ENCODE data around the gene SYNGAP1. TPM values are rescaled to one million over a fixed set of nuclear protein-coding genes. Genes with fewer than 3 reads are reported as not detected.

Gene SYNGAP1
- total RNA-seq, 1 experiment from 2014 or later: 1.9 TPM

DNA sequence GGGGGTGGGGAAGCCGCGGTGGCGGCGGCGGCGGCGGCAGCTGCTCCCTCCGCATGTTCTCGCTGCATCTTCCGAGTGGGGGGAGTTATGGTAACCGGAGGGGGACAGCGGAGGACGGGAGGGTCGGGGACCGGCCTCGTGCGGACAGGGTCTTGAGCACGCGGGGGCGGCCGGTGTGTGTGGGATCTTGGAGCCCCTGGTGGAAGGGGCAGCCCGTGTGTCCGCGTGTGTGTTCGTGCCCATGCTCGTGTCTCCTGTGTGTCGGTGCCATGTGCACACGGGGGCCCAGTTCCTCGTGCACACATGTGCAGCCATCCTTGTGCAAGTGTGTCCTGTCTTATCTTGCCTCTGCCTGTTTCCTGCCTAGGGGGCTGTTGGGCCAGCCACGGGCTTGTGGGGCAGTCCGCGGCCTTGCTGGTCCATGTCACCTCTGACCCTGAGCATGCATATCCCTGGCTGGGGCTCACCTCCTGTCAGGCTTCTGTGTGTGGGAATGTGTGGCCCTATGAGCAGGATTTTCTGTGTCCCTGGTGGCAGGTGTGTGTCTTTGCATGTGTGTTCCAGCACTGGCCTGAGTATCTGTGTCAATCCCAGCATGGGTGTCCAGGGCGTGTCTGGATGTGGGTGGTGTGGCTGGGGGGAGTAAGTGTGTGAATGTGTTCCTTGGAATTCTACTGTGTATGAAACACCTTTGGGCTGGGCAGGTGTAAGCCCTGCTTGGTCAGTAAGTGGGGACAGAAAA is 8.5 kb downstream of the SYNGAP1 start:
- CTCF ChIA-PET: no interaction called here
- Histone ChIP-seq H3F3A (ENCODE audit: low read length, unreplicated experiment) (no peaks in the 10 kb centered on the region), H3K4me2 (ENCODE audit: low read length) (peak overlapping the region; percentile 86), H3K9ac (ENCODE audit: low read length) (peak overlapping the region; percentile 45; the same call in 1 of the 2 replicates), H4K20me1 (ENCODE audit: low read length) (no peaks in the 10 kb centered on the region), H3K4me3 (ENCODE audit: low read length) (peak overlapping the region; percentile 67), H3K79me2 (ENCODE audit: low read length) (no peaks in the 10 kb centered on the region), H3K9me3 (ENCODE audit: low read length) (no peaks in the 10 kb centered on the region), H2AFZ (ENCODE audit: low read length) (peak overlapping the region; percentile 85), H3K4me1 (ENCODE audit: insufficient read depth, low read length) (peaks cover 23% of the 10 kb centered on the region), H3K9me2 (replicated peaks; ENCODE audit: low read length) (no peaks in the 10 kb centered on the region), H3K27me3 (ENCODE audit: low read length) (no peaks in the 10 kb centered on the region), H3K27ac (ENCODE audit: low read length) (no peak overlapping the region), H3K36me3 (ENCODE audit: low read depth, low read length) (no peaks in the 10 kb centered on the region)
- POLR2A ChIA-PET (ENCODE audit: unreplicated experiment): no interaction called here
- DNase-seq: peak; percentile 61
- TF ChIP-seq EZH2 (IDR thresholded peaks at IDR 0.05; ENCODE audit: low read length, unreplicated experiment): no peak
- TF ChIP-seq, protein P1, sequence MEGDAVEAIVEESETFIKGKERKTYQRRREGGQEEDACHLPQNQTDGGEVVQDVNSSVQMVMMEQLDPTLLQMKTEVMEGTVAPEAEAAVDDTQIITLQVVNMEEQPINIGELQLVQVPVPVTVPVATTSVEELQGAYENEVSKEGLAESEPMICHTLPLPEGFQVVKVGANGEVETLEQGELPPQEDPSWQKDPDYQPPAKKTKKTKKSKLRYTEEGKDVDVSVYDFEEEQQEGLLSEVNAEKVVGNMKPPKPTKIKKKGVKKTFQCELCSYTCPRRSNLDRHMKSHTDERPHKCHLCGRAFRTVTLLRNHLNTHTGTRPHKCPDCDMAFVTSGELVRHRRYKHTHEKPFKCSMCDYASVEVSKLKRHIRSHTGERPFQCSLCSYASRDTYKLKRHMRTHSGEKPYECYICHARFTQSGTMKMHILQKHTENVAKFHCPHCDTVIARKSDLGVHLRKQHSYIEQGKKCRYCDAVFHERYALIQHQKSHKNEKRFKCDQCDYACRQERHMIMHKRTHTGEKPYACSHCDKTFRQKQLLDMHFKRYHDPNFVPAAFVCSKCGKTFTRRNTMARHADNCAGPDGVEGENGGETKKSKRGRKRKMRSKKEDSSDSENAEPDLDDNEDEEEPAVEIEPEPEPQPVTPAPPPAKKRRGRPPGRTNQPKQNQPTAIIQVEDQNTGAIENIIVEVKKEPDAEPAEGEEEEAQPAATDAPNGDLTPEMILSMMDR (conservative IDR thresholded peaks at IDR 0.05; ENCODE audit: low read depth, low read length): peak; percentile 58
- peak; percentile 30 for ATAC-seq
- BruUV-seq (replicated peaks): no TSS peak
- intact Hi-C loops (cut with micrococcal nuclease): no loop called here

DNA sequence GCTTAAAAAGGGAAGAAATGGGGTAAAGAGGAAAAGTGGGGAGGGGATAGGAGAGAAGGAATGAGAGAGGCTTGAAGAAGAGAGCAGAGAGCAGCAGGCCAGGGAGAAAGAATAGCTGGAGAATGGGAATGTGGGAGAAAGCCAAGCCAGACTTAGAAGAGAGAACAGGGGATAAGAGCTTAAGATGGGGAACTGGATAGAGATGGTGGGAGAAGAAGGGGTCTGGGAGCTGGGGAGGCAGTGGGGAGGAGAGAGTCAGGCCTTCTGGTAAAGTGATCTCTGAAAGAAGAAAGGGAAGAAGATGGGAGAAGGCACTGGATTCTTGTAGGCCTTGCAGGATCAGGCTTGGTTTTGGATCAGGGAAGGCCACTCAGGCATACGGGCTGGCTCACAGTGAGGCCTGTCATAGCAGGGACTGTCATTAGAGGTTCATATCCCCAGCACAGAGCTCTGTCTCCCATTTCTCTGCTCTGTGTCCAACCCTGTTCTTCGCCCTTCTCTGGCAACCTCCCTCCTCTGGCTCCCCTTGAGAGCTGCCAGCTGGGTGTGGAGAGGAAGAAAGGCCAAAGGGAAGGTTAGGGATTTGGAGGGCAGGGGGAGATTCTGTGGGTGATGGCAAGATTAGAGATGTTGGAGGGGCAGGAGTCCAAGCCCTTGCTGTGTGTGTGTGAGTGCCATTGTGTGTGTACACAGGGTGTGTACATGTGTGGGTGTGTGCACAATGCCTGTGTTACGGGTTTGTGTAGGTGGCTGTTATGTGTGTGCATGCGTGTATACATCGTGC is 9.3 kb downstream of the SYNGAP1 start:
- no peak overlapping the region for H2AFZ ChIP-seq (ENCODE audit: low read length)
- ATAC-seq: no peak
- peaks cover 23% of the 10 kb centered on the region for H3K4me1 ChIP-seq (ENCODE audit: insufficient read depth, low read length)
- TF ChIP-seq EZH2 (IDR thresholded peaks at IDR 0.05; ENCODE audit: low read length, unreplicated experiment): no peak
- no peak for TF ChIP-seq EZH2phosphoT487 (IDR thresholded peaks at IDR 0.05; ENCODE audit: borderline replicate concordance, low read length)
- TF ChIP-seq, protein P1 (conservative IDR thresholded peaks at IDR 0.05; ENCODE audit: low read depth, low read length): no peak
- H3K4me2 ChIP-seq (ENCODE audit: low read length): peak overlapping the region; percentile 86; the same call in 1 of the 2 replicates
- no peaks in the 10 kb centered on the region for H4K20me1 ChIP-seq (ENCODE audit: low read length)
- H3K27me3 ChIP-seq (ENCODE audit: low read length): no peaks in the 10 kb centered on the region
- H3K79me2 ChIP-seq (ENCODE audit: low read length): no peaks in the 10 kb centered on the region
- H3K36me3 ChIP-seq (ENCODE audit: low read depth, low read length): no peaks in the 10 kb centered on the region
- no TSS peak for BruUV-seq (replicated peaks)
- no peaks in the 10 kb centered on the region for H3F3A ChIP-seq (ENCODE audit: low read length, unreplicated experiment)
- no peaks in the 10 kb centered on the region for H3K9me3 ChIP-seq (ENCODE audit: low read length)
- H3K27ac ChIP-seq (ENCODE audit: low read length): no peak overlapping the region
- ChIA-PET POLR2A (ENCODE audit: unreplicated experiment) (no interaction called here), CTCF (no interaction called here)
- DNase-seq: no peak
- intact Hi-C loops (cut with micrococcal nuclease): no loop called here
- no peak overlapping the region for H3K9ac ChIP-seq (ENCODE audit: low read length)
- H3K9me2 ChIP-seq (replicated peaks; ENCODE audit: low read length): no peaks in the 10 kb centered on the region
- no peak overlapping the region for H3K4me3 ChIP-seq (ENCODE audit: low read length)

DNA sequence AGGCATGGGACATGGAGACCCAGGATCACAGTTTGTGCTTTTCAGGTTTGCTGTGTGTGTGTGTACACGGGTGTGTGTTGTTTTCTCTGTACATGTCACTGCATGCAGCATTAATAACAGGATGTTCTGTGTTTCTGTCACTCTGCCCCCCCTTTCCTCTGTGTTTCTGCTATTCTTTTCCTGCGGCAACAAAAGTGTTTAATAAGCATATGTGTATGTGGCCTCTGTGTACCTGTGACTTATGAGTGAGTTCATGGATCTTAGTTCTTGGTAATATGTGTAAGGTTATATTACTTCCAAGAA is 9.8 kb downstream of the SYNGAP1 start:
- Histone ChIP-seq H3K4me1 (ENCODE audit: insufficient read depth, low read length) (peaks cover 22% of the 10 kb centered on the region), H3K79me2 (ENCODE audit: low read length) (no peaks in the 10 kb centered on the region), H3K9me2 (replicated peaks; ENCODE audit: low read length) (no peaks in the 10 kb centered on the region), H3K9ac (ENCODE audit: low read length) (no peak overlapping the region), H3K27me3 (ENCODE audit: low read length) (no peaks in the 10 kb centered on the region), H4K20me1 (ENCODE audit: low read length) (no peaks in the 10 kb centered on the region), H3F3A (ENCODE audit: low read length, unreplicated experiment) (no peaks in the 10 kb centered on the region), H3K9me3 (ENCODE audit: low read length) (no peaks in the 10 kb centered on the region), H3K4me3 (ENCODE audit: low read length) (no peak overlapping the region), H2AFZ (ENCODE audit: low read length) (no peak overlapping the region), H3K27ac (ENCODE audit: low read length) (no peak overlapping the region), H3K36me3 (ENCODE audit: low read depth, low read length) (no peaks in the 10 kb centered on the region), H3K4me2 (ENCODE audit: low read length) (no peak overlapping the region)
- intact Hi-C loops (cut with micrococcal nuclease): no loop called here
- ATAC-seq (no peak), DNase-seq (no peak)
- POLR2A ChIA-PET (ENCODE audit: unreplicated experiment): no interaction called here
- no peak for TF ChIP-seq EZH2 (IDR thresholded peaks at IDR 0.05; ENCODE audit: low read length, unreplicated experiment)
- no peak for TF ChIP-seq EZH2phosphoT487 (IDR thresholded peaks at IDR 0.05; ENCODE audit: borderline replicate concordance, low read length)
- TF ChIP-seq, protein P1 (conservative IDR thresholded peaks at IDR 0.05; ENCODE audit: low read depth, low read length): no peak
- CTCF ChIA-PET: interaction anchor here (0.6 kb wide), 1 partner anchor 20 kb away, joined by 4 read pairs; no protein-coding TSS in a partner anchor
- BruUV-seq (replicated peaks): no TSS peak
